Stimulated activated CD4-positive, alpha-beta T cell treated with anti-CD3 and anti-CD28 coated beads, TNF-alpha, amount 100 ng/mL, for 24 hours (primary cell): Measurements from ENCODE around the gene EXOSC7.

Experiments
- DNase-seq, 3 experiments: peaks; one replicate each; pipeline ENCODE4 v3.0.0-alpha.2; 2020; ENCODE audit warnings: low read depth in 3 of 3

EXOSC7 gene

DNA sequence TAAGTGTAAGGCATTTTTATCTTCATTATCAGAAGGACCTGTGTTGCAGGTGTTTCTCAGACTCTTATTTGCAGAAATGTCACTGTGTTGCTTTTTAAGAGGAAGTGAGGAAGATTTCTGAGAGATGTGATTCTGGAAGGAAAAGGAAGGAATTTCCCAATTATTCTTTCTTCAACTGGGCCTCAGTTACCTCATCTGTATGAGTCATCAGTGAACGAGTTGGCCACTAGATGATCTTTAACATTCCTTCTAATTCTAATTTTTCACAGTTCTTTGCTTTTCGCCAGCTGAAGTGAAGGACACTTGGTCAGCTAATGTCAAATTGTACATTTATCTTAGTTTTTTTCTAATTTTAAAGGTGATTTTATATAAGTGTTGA is 79.0 kb downstream of the EXOSC7 start:
- DNase-seq, result no peak

DNA sequence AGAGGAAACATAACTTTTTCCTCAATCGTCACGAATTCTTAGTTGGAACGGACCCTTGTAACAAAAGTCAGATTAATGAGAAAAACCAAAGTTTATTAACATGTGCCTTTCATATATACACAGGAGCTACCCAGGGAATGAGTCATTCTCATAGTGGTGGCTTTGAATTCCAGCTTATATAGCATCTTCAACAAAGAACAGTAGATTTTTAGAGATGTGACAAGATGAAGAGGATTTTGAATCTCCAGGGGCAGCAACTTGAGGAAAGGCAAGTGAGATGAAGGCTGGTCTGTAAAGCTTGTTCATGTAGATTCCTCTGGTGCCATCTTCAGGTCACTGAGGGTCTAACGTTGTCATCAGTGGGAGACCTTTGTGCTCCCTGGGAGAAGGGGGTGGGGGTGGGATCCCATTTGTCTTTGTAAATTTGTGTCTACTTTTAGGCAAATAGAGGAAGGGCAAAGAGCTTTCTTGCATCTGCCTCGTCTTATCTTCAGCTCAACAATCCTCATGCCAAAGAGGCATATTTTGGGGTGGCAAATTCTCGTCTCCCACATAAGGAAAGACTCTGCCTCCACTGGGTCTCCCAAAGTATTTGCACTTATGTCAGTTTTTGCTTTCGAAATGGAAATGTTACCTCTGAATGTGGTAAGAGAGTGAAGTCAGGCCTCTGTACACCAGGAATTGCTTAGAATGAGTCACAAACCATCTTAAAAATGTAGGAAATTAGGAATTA is 79.5 kb downstream of the EXOSC7 start:
- DNase-seq, result no peak

DNA sequence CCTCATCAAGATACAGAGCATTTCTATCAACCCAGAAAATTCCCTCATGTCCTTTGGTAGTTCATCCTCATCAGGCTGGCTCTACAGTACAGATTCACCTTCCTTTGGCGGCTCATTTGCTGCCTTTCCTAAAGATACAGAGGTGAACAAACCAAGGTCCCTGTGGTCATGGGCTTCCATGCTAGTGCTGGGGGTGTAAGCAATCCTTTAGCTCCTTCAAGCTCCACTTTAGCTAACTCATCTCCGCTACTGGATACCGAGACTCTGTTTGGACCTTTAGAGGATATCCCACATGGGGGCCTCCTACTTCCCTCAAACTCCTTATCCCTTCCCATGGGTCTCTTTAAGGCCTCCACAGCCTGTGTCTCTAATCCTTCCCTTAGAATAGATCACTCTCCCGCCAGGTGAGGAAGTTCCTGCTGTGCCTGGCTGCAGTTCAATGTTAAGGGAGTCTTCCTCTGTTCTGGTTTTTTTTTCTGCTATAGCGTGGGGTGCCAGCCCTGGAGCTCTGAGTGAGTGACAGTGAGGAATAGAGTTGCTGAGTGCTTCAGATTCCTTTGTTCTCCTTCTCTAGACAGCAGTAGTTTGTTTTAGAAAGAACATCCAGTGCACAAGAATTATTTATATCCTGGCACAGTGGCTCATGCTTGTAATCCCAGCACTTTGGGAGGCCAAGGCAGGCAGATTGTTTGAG is 80.7 kb downstream of the EXOSC7 start:
- DNase-seq, result no peak

GRCh38 chr3:45057557-45057956 is 81.5 kb downstream of the EXOSC7 start:
- DNase-seq, result no peak

DNA sequence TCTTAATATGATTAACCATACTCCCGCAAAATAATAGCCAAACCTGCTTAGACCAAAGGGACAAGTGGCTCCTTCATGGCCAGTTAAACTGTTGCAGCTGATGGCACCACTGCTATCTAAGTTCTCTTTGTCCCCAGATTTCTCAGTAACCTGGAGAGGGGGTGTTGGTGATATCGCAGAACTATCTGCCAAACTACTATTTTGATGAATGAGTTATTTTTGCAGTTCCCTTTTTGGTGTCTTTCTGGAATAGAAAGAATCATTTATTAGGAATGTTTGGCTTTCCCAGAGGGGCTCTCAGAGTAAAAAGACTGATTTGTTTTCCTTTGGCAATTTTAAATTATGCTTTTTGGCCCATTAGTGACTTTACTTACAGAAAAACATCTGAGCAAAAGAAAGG is 83.1 kb downstream of the EXOSC7 start:
- no peak for DNase-seq

- DNase-seq, result no peak
Observed at GRCh38 chr3:45060165-45060892, 84.3 kb downstream of the EXOSC7 start.
